CD4-positive, alpha-beta T cell treated with Interferon gamma for 1 hour (primary cell): ENCODE data around the gene MUC5B.

ENCODE experiments used
- DNase-seq: peaks from one replicate; pipeline ENCODE4 v3.0.0-alpha.2; 2020

Gene MUC5B

GRCh38 chr11:1303126-1303821, 80.4 kb downstream of the MUC5B start:
- DNase-seq = no peak

GRCh38 chr11:1303973-1304372, 81.1 kb downstream of the MUC5B start:
- no peak for DNase-seq

- DNase-seq = no peak
These were observed 81.5 kb downstream of the MUC5B start for GRCh38 chr11:1304380-1304779.

GRCh38 chr11:1305063-1305495, 82.2 kb downstream of the MUC5B start:
- no peak for DNase-seq

GRCh38 chr11:1305501-1306056, 82.7 kb downstream of the MUC5B start:
- DNase-seq = no peak

GRCh38 chr11:1306186-1307162, 83.6 kb downstream of the MUC5B start:
- no peak for DNase-seq

GRCh38 chr11:1307163-1307870, 84.5 kb downstream of the MUC5B start:
- DNase-seq = peak; percentile 49

GRCh38 chr11:1307998-1308742, 85.3 kb downstream of the MUC5B start:
- no peak for DNase-seq

- no peak for DNase-seq
These were observed 86.1 kb downstream of the MUC5B start for GRCh38 chr11:1308743-1309497.

- peak; percentile 96 for DNase-seq
These were observed 86.8 kb downstream of the MUC5B start, which contains the start of gene TOLLIP for GRCh38 chr11:1309498-1310317. TOLLIP (minus strand) TSS chr11:1309632; CDS start chr11:1309498, 134 bp downstream.

GRCh38 chr11:1310318-1310687, 87.4 kb downstream of the MUC5B start:
- no peak for DNase-seq

GRCh38 chr11:1310772-1311468, 88.1 kb downstream of the MUC5B start:
- peak; percentile 73 for DNase-seq
